ENCODE results near the gene TRAPPC6A. TPM values are rescaled to one million over a fixed set of nuclear protein-coding genes. Genes with fewer than 3 reads are reported as not detected.

Gene TRAPPC6A
- total RNA-seq, 4 donors from 2014 or later, result 18.4 to 29.2 (median 24.8) TPM

GRCh38 chr19:45215391-45216191 lies 37.6 kb upstream of the TRAPPC6A start:
- Histone ChIP-seq H3K27ac (peak overlapping the region in 2 of 4 donors; percentile 1 to 22), H3K36me3 (no peaks in the 10 kb centered on the region), H3K27me3 (peaks cover 24 to 40% (median 39%) of the 10 kb centered on the region in 3 donors), H3K4me3 (no peak overlapping the region), H3K9me3 (no peaks in the 10 kb centered on the region), H3K4me1 (no peaks in the 10 kb centered on the region)
- ATAC-seq (no peak), DNase-seq (no peak)
- intact Hi-C loops (cut with DNase I; ENCODE audit: low total_unique reads), result no loop called here
- no peak for TF ChIP-seq CTCF (IDR thresholded peaks at IDR 0.05 in 4 of 5, conservative IDR thresholded peaks at IDR 0.05 in 1 of 5)
- TF ChIP-seq POLR2A (IDR thresholded peaks at IDR 0.05), result no peak
- in situ Hi-C loops (cut with MboI; ENCODE audit: low sequenced_read_pairs in 4 of 4), result no loop called here

GRCh38 chr19:45213031-45213430 lies 35.0 kb upstream of the TRAPPC6A start:
- in situ Hi-C loops (cut with MboI; ENCODE audit: low sequenced_read_pairs in 4 of 4) (no loop called here), intact Hi-C loops (cut with DNase I; ENCODE audit: low total_unique reads) (no loop called here)
- peaks cover 13 to 30% (median 30%) of the 10 kb centered on the region in 3 donors for H3K27me3 ChIP-seq
- no peaks in the 10 kb centered on the region for H3K9me3 ChIP-seq
- TF ChIP-seq POLR2A (IDR thresholded peaks at IDR 0.05), result no peak
- TF ChIP-seq CTCF (IDR thresholded peaks at IDR 0.05 in 4 of 5, conservative IDR thresholded peaks at IDR 0.05 in 1 of 5), result no peak
- no peak for DNase-seq
- no peak overlapping the region for H3K4me3 ChIP-seq
- no peak for ATAC-seq
- no peaks in the 10 kb centered on the region for H3K36me3 ChIP-seq
- H3K4me1 ChIP-seq, result no peaks in the 10 kb centered on the region
- H3K27ac ChIP-seq, result peak overlapping the region in 3 of 4 donors; percentile 54 to 64 (median 58)

GRCh38 chr19:45211751-45212381 lies 33.8 kb upstream of the TRAPPC6A start:
- Histone ChIP-seq H3K36me3 (no peaks in the 10 kb centered on the region), H3K27ac (peak overlapping the region; percentile 24 to 64 (median 56)), H3K4me1 (no peaks in the 10 kb centered on the region), H3K27me3 (peaks cover 13 to 19% (median 18%) of the 10 kb centered on the region in 3 donors), H3K9me3 (no peaks in the 10 kb centered on the region), H3K4me3 (no peak overlapping the region)
- TF ChIP-seq CTCF (IDR thresholded peaks at IDR 0.05 in 4 of 5, conservative IDR thresholded peaks at IDR 0.05 in 1 of 5), result no peak
- TF ChIP-seq POLR2A (IDR thresholded peaks at IDR 0.05), result no peak
- DNase-seq, result no peak
- intact Hi-C loops (cut with DNase I; ENCODE audit: low total_unique reads), result no loop called here
- in situ Hi-C loops (cut with MboI; ENCODE audit: low sequenced_read_pairs in 4 of 4), result no loop called here
- ATAC-seq, result peak in 1 of 2 donors; percentile 33

GRCh38 chr19:45206328-45206727 lies 28.3 kb upstream of the TRAPPC6A start:
- Histone ChIP-seq H3K27me3 (no peaks in the 10 kb centered on the region), H3K9me3 (no peaks in the 10 kb centered on the region), H3K36me3 (no peaks in the 10 kb centered on the region), H3K4me1 (no peaks in the 10 kb centered on the region), H3K4me3 (no peak overlapping the region), H3K27ac (no peak overlapping the region)
- DNase-seq (no peak), ATAC-seq (no peak)
- intact Hi-C loops (cut with DNase I; ENCODE audit: low total_unique reads) (no loop called here), in situ Hi-C loops (cut with MboI; ENCODE audit: low sequenced_read_pairs in 4 of 4) (no loop called here)
- TF ChIP-seq CTCF (IDR thresholded peaks at IDR 0.05 in 4 of 5, conservative IDR thresholded peaks at IDR 0.05 in 1 of 5) (no peak), POLR2A (IDR thresholded peaks at IDR 0.05) (no peak)
